NCI-H82 treated with DMSO at 0.1 percent for 48 hours (cell line): ENCODE data around the gene SALL4.
"Not testable (repeated sequence)": the region's sequence is repeated elsewhere in the genome, so short reads cannot be mapped to it uniquely, and the experiment has no call there.

Experiments
- DNase-seq: peaks from one replicate; lab custom pipeline; 2025; ENCODE audit not compliant: unreplicated experiment; lab: John Stamatoyannopoulos, UW

The SALL4 gene

GRCh38 chr20:51803148-51803854 lies 980 bp upstream of the SALL4 start:
- DNase-seq, result no peak

GRCh38 chr20:51801823-51802123 lies 548 bp downstream of the SALL4 start:
- DNase-seq, result no peak

GRCh38 chr20:51801122-51801822 lies 1.0 kb downstream of the SALL4 start:
- peak; percentile 20 for DNase-seq

- no peak for DNase-seq
These were observed 1.5 kb downstream of the SALL4 start for GRCh38 chr20:51800872-51801121.

GRCh38 chr20:51800060-51800871 lies 2.1 kb downstream of the SALL4 start:
- peak; percentile 51 for DNase-seq

GRCh38 chr20:51799401-51799860 lies 2.9 kb downstream of the SALL4 start:
- DNase-seq, result no peak

- DNase-seq, result no peak
These were observed 4.8 kb downstream of the SALL4 start for GRCh38 chr20:51797357-51798025.

- no peak for DNase-seq
These were observed 6.0 kb downstream of the SALL4 start for GRCh38 chr20:51796340-51796739.

GRCh38 chr20:51792960-51793359 lies 9.4 kb downstream of the SALL4 start:
- DNase-seq, result no peak

GRCh38 chr20:51791626-51792025 lies 10.7 kb downstream of the SALL4 start:
- DNase-seq, result no peak

GRCh38 chr20:51790256-51790655 lies 12.1 kb downstream of the SALL4 start:
- DNase-seq, result no peak

- no peak for DNase-seq
These were observed 12.9 kb downstream of the SALL4 start for GRCh38 chr20:51789434-51789833.

GRCh38 chr20:51788822-51789221 lies 13.5 kb downstream of the SALL4 start:
- no peak for DNase-seq

- no peak for DNase-seq
These were observed 18.0 kb downstream of the SALL4 start for GRCh38 chr20:51784299-51784698.

GRCh38 chr20:51778229-51778759 lies 24.0 kb downstream of the SALL4 start:
- DNase-seq, result not testable (repeated sequence)

- DNase-seq, result no peak
These were observed 27.1 kb downstream of the SALL4 start for GRCh38 chr20:51775241-51775640.

- no peak for DNase-seq
These were observed 30.1 kb downstream of the SALL4 start for GRCh38 chr20:51772236-51772635.

- no peak for DNase-seq
These were observed 32.2 kb downstream of the SALL4 start for GRCh38 chr20:51769976-51770615.

GRCh38 chr20:51768759-51769517 lies 33.4 kb downstream of the SALL4 start:
- no peak for DNase-seq
